ENCODE data around the gene SNAI3.

GRCh38 chr16:88686439-88687253, at the start of gene SNAI3:
- TF ChIP-seq CTCF (IDR thresholded peaks at IDR 0.05) (no peak), POLR2A (IDR thresholded peaks at IDR 0.05) (no peak)
